Measurements from ENCODE around the gene ZNF688. TPM values are rescaled to one million over a fixed set of nuclear protein-coding genes. Genes with fewer than 3 reads are reported as not detected.

The ZNF688 gene
- total and polyA plus RNA-seq, 9 donors = 10.3 to 31.2 (median 15.4) TPM

DNA sequence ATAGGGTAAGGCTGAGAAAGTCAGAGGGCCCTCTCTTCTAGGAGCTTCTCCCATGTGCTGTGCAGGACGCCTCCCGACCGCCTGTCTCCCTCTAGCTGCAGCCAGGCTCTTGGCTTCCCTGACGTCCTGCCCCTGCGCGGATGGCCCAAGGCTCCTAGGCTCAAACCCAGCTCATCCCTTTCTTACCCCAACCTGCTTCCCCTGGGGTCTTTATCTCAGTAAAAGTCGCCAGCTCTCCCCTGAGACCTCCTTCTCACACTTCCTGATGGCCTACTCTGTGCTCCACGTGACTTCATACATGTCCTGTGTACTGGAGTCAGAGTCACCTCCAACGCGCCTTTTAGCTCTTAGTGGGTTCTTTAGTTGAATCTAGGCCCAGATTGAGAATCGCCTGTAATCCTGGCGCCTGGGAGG is 35.7 kb downstream of the ZNF688 start:
- TF ChIP-seq, protein P1, sequence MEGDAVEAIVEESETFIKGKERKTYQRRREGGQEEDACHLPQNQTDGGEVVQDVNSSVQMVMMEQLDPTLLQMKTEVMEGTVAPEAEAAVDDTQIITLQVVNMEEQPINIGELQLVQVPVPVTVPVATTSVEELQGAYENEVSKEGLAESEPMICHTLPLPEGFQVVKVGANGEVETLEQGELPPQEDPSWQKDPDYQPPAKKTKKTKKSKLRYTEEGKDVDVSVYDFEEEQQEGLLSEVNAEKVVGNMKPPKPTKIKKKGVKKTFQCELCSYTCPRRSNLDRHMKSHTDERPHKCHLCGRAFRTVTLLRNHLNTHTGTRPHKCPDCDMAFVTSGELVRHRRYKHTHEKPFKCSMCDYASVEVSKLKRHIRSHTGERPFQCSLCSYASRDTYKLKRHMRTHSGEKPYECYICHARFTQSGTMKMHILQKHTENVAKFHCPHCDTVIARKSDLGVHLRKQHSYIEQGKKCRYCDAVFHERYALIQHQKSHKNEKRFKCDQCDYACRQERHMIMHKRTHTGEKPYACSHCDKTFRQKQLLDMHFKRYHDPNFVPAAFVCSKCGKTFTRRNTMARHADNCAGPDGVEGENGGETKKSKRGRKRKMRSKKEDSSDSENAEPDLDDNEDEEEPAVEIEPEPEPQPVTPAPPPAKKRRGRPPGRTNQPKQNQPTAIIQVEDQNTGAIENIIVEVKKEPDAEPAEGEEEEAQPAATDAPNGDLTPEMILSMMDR (IDR thresholded peaks at IDR 0.05) = peak; percentile 23 to 56 (median 47)
- TF ChIP-seq POLR2A (IDR thresholded peaks at IDR 0.05) = no peak
- WGBS, 3 donors = 27 to 33% (median 29%) methylated on average over 12 of the region's 12 CpGs
- peak; percentile 73 to 81 (median 75) for DNase-seq
- no peaks in the 10 kb centered on the region for H3K9me3 ChIP-seq
- H3K36me3 ChIP-seq = no peaks in the 10 kb centered on the region
- intact Hi-C loops (cut with DNase I) = loop anchor here in 1 of 4 donors (10.0 kb wide), 1 partner anchor 481 kb away; a partner anchor contains a TSS
- peaks cover 7% of the 10 kb centered on the region for H3K4me1 ChIP-seq (ENCODE audit: insufficient read depth)
- peak overlapping the region; percentile 64 for H3K4me3 ChIP-seq
- H3K27ac ChIP-seq = peak overlapping the region in 1 of 2 donors; percentile 83
- H3K27me3 ChIP-seq = no peaks in the 10 kb centered on the region

DNA sequence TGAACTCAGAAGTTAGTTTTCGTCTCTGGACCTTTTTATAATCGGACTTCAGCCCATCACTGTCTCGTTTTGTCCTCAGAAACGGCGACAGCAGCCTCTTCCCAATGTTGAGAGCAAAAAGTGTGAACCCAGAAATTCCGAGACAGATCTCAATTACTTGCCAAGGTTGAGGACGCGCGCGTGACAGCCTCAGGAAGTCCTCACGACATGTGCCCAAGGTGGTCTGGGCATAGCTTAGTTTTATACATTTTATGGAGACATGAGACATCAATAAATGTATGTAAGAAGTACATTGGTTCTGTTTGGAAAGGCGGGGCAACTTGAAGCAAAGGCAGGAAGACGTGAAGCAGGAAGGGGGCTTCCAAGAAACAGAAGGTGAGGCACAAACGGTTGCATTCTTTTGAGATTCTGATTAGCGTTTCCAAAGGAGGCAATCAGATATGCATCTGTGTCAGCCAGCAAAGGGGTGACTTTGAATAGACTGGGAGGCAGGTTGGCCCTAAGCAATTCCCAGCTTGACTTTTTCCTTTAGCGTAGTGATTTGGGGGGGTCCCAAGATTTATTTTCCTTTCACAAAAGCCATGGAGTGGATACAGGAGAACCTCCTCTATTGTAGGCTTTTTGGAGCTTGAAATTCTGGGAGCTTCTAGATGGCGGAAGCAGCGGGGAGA is 36.3 kb downstream of the ZNF688 start:
- H3K4me3 ChIP-seq = peak overlapping the region; percentile 64
- no peaks in the 10 kb centered on the region for H3K36me3 ChIP-seq
- H3K9me3 ChIP-seq = no peaks in the 10 kb centered on the region
- H3K27me3 ChIP-seq = no peaks in the 10 kb centered on the region
- no peak for DNase-seq
- peaks cover 7% of the 10 kb centered on the region for H3K4me1 ChIP-seq (ENCODE audit: insufficient read depth)
- WGBS, 3 donors = 2 to 6% (median 5%) methylated on average over 18 of the region's 18 CpGs
- intact Hi-C loops (cut with DNase I) = loop anchor here in 1 of 4 donors (10.0 kb wide), 1 partner anchor 480 kb away; a partner anchor contains a TSS
- H3K27ac ChIP-seq = peak overlapping the region; percentile 76 to 83
- TF ChIP-seq EP300 (IDR thresholded peaks at IDR 0.05) = no peak
- TF ChIP-seq POLR2A (IDR thresholded peaks at IDR 0.05) = no peak

DNA sequence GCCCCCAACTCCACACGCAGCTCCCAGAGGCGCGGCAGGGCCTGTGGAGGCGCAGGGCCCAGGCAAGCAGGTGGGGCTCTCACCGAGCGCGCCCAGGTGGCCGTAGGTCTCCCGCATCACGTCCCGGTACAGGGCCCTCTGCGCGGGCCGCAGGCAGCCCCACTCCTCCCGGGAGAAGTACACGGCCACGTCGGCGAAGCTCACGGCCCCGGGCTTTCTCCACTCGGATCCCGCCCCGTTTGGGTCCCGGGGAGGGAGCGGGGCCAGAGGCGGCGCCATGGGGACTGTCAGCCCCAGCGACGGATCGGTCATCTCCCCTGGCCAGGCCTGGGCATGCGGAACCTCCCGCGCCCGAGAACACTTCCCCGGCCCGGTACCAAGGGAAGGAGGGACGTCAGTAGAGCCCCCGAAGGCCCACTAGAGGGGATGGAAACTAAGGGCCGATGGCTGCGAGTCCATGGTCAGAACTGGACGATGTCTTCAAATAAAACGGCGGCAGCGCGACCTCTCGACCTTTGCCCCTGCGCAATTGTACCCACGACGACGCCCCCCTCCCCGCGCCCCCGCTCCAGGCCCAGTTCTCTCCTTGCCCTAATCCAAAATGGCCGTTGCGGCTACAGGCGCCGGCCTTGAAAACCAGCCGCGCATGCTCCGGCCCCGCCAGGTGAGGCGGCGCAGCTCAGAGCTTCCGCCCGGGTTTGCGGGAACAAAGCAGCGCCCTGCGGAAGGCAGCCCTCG is 37.0 kb downstream of the ZNF688 start, which contains the start of gene ZNF747:
TSS of gene ZNF747 (minus strand) at position 491 of the 738 bp plus-strand sequence. CDS start at position 312, 179 bp downstream.
- TF ChIP-seq EP300 (IDR thresholded peaks at IDR 0.05) (no peak), POLR2A (IDR thresholded peaks at IDR 0.05) (peak; percentile 31)
- TF ChIP-seq, protein P1 (IDR thresholded peaks at IDR 0.05) = peak in 1 of 3 donors; percentile 12
- 0% methylated on average over 67 to 70 of the region's 70 CpGs for WGBS, 3 donors
- DNase-seq = peak; percentile 92 to 96 (median 94)
- H3K9me3 ChIP-seq = no peaks in the 10 kb centered on the region
- peaks cover 7% of the 10 kb centered on the region for H3K4me1 ChIP-seq (ENCODE audit: insufficient read depth)
- no peaks in the 10 kb centered on the region for H3K27me3 ChIP-seq
- H3K4me3 ChIP-seq = peak within 1 kb of the TSS; percentile 64
- intact Hi-C loops (cut with DNase I) = loop anchor here in 1 of 4 donors (10.0 kb wide), 1 partner anchor 480 kb away; a partner anchor contains a TSS
- peak within 1 kb of the TSS; percentile 76 to 83 for H3K27ac ChIP-seq
- no peaks in the 10 kb centered on the region for H3K36me3 ChIP-seq

DNA sequence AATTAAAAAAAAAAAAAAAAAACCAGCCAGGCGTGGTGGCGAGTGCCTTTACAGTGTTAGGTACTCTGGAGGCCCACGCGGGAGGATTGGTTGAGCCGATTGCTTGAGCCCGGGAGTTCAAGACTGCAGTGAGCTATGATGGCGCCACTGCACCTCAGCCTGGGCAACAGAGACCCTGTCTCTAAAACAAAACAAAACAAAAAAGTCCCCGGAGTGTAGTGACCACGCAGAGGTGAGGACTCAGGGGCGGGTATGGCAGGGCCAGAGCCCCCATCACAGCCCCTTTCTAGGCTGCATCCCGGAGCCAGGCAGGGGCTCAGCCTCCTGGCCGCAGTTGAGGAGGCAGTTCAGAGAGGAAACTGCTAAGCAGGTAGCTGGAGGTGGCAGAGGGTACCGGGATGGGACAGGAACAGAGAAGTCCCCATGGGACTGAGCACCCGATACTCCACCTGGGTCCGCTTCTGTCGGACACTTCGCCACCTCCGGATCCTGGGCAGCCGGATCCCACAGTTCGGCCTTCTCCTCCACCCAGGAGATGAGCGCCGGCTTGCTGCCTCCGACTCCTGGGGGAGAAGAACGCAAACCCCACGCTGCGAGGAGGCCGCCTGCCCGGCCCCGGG is 37.7 kb downstream of the ZNF688 start:
- intact Hi-C loops (cut with DNase I) = loop anchor here in 1 of 4 donors (10.0 kb wide), 1 partner anchor 479 kb away; a partner anchor contains a TSS
- peaks cover 7% of the 10 kb centered on the region for H3K4me1 ChIP-seq (ENCODE audit: insufficient read depth)
- H3K36me3 ChIP-seq = no peaks in the 10 kb centered on the region
- H3K9me3 ChIP-seq = no peaks in the 10 kb centered on the region
- peak overlapping the region; percentile 64 for H3K4me3 ChIP-seq
- 7 to 12% (median 8%) methylated on average over 24 to 29 of the region's 29 CpGs for WGBS, 3 donors
- TF ChIP-seq, protein P1 (IDR thresholded peaks at IDR 0.05) = no peak
- TF ChIP-seq EP300 (IDR thresholded peaks at IDR 0.05) = no peak
- no peak for TF ChIP-seq POLR2A (IDR thresholded peaks at IDR 0.05)
- peak overlapping the region; percentile 76 to 83 for H3K27ac ChIP-seq
- no peaks in the 10 kb centered on the region for H3K27me3 ChIP-seq
- no peak for DNase-seq
